ENCODE data around the gene SLC6A17.

DNA sequence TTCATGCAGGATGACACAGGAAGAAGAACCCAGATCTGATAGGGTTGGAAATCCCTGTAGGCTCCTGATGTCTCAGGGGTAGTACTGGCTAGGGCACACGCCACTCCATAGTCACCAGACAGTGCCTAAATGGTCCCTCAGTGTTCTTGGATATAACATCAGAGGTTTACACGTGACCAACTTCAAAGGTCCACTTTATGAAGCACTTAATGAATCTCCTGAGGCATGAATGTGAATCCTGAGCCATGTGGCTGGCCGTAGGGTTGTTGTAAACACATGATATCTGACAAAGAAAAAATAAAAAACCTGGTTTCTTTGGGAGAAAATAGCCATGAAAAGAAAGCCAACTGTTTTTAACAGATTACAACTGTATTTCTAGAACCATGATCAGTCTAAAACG lies 27.5 kb downstream of the SLC6A17 start:
- no peak for TF ChIP-seq CSDC2 (CRISPR knock-in tag; IDR thresholded peaks at IDR 0.05)
- TF ChIP-seq ZNF70 (CRISPR knock-in tag; IDR thresholded peaks at IDR 0.05), result no peak
- TF ChIP-seq, protein P1, sequence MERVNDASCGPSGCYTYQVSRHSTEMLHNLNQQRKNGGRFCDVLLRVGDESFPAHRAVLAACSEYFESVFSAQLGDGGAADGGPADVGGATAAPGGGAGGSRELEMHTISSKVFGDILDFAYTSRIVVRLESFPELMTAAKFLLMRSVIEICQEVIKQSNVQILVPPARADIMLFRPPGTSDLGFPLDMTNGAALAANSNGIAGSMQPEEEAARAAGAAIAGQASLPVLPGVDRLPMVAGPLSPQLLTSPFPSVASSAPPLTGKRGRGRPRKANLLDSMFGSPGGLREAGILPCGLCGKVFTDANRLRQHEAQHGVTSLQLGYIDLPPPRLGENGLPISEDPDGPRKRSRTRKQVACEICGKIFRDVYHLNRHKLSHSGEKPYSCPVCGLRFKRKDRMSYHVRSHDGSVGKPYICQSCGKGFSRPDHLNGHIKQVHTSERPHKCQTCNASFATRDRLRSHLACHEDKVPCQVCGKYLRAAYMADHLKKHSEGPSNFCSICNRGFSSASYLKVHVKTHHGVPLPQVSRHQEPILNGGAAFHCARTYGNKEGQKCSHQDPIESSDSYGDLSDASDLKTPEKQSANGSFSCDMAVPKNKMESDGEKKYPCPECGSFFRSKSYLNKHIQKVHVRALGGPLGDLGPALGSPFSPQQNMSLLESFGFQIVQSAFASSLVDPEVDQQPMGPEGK (CRISPR knock-in tag; IDR thresholded peaks at IDR 0.05; ENCODE audit: borderline replicate concordance), result no peak
- no peak for TF ChIP-seq ISL1 (CRISPR knock-in tag; IDR thresholded peaks at IDR 0.05)
- TF ChIP-seq, protein P2, sequence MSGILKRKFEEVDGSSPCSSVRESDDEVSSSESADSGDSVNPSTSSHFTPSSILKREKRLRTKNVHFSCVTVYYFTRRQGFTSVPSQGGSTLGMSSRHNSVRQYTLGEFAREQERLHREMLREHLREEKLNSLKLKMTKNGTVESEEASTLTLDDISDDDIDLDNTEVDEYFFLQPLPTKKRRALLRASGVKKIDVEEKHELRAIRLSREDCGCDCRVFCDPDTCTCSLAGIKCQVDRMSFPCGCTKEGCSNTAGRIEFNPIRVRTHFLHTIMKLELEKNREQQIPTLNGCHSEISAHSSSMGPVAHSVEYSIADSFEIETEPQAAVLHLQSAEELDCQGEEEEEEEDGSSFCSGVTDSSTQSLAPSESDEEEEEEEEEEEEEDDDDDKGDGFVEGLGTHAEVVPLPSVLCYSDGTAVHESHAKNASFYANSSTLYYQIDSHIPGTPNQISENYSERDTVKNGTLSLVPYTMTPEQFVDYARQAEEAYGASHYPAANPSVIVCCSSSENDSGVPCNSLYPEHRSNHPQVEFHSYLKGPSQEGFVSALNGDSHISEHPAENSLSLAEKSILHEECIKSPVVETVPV (CRISPR knock-in tag; IDR thresholded peaks at IDR 0.05), result no peak
- TF ChIP-seq SNAI2 (CRISPR knock-in tag; IDR thresholded peaks at IDR 0.05), result no peak
- no peak for TF ChIP-seq ESRRG (CRISPR knock-in tag; IDR thresholded peaks at IDR 0.05)
- TF ChIP-seq TCF4 (CRISPR knock-in tag; IDR thresholded peaks at IDR 0.05; ENCODE audit: borderline replicate concordance), result no peak
- TF ChIP-seq ZNF8 (CRISPR knock-in tag; IDR thresholded peaks at IDR 0.05), result no peak
- TF ChIP-seq ZFP30 (CRISPR knock-in tag; IDR thresholded peaks at IDR 0.05), result no peak
- TF ChIP-seq RARB (CRISPR knock-in tag; IDR thresholded peaks at IDR 0.05), result no peak
- no peak for TF ChIP-seq TOX (CRISPR knock-in tag; IDR thresholded peaks at IDR 0.05; ENCODE audit: borderline replicate concordance)
- no peak for TF ChIP-seq ZFP3 (CRISPR knock-in tag; IDR thresholded peaks at IDR 0.05)
